Hematopoietic multipotent progenitor cell treated with erythropoietin and hydrocortisone succinate and interleukin-3 and kit ligand, for 4 days (in vitro differentiated cells): ENCODE measurements around the gene DGKA.
A peak's percentile ranks its signal among the peaks of the same experiment; 100 is the strongest.
"Not testable (repeated sequence)": the region's sequence is repeated elsewhere in the genome, so short reads cannot be mapped to it uniquely, and the experiment has no call there.

Source experiments
- DNase-seq: peaks from one replicate; pipeline ENCODE4 v3.0.0-alpha.2; 2015

DGKA gene

GRCh38 chr12:55969356-55969755 lies 38.4 kb downstream of the DGKA start:
- DNase-seq = no peak

- DNase-seq = no peak
These were observed 39.8 kb downstream of the DGKA start for GRCh38 chr12:55970775-55971174.

GRCh38 chr12:55972042-55972441 lies 41.1 kb downstream of the DGKA start:
- DNase-seq = peak; percentile 57

GRCh38 chr12:55972456-55972855 lies 41.5 kb downstream of the DGKA start:
- DNase-seq = peak; percentile 19

GRCh38 chr12:55972911-55973598 lies 42.1 kb downstream of the DGKA start:
- peak; percentile 52 for DNase-seq

GRCh38 chr12:55973599-55974307 lies 42.8 kb downstream of the DGKA start, which contains the start of gene RAB5B:
TSS of gene RAB5B (plus strand) at chr12:55974078. CDS start at chr12:55986961, 12,883 bp downstream.
- peak; percentile 100 for DNase-seq

- peak; percentile 71 for DNase-seq
These were observed 43.4 kb downstream of the DGKA start for GRCh38 chr12:55974308-55974730.

GRCh38 chr12:55978393-55978792 lies 47.4 kb downstream of the DGKA start:
- no peak for DNase-seq

- DNase-seq = no peak
These were observed 48.1 kb downstream of the DGKA start for GRCh38 chr12:55979069-55979468.

- not testable (repeated sequence) for DNase-seq
These were observed 50.9 kb downstream of the DGKA start for GRCh38 chr12:55981882-55982281.

- DNase-seq = peak; percentile 59
These were observed 51.5 kb downstream of the DGKA start for GRCh38 chr12:55982319-55982936.

- peak; percentile 81 for DNase-seq
These were observed 52.4 kb downstream of the DGKA start for GRCh38 chr12:55983232-55983842.

- DNase-seq = no peak
These were observed 53.9 kb downstream of the DGKA start for GRCh38 chr12:55984861-55985260.

GRCh38 chr12:55985341-55985740 lies 54.4 kb downstream of the DGKA start:
- DNase-seq = no peak

- not testable (repeated sequence) for DNase-seq
These were observed 55.0 kb downstream of the DGKA start for GRCh38 chr12:55985976-55986375.

- DNase-seq = no peak
These were observed 60.1 kb downstream of the DGKA start for GRCh38 chr12:55991110-55991509.

- DNase-seq = no peak
These were observed 62.4 kb downstream of the DGKA start for GRCh38 chr12:55993230-55993853.

- DNase-seq = no peak
These were observed 64.4 kb downstream of the DGKA start for GRCh38 chr12:55995366-55995765.

GRCh38 chr12:55996201-55996714 lies 65.3 kb downstream of the DGKA start:
- peak; percentile 89 for DNase-seq

- peak; percentile 99 for DNase-seq
These were observed 66.0 kb downstream of the DGKA start, which contains the start of gene SUOX for GRCh38 chr12:55996715-55997534. TSS of gene SUOX (plus strand) at chr12:55997276. CDS start at chr12:56002222, 4,946 bp downstream.

- DNase-seq = no peak
These were observed 66.5 kb downstream of the DGKA start for GRCh38 chr12:55997535-55997859.

- DNase-seq = peak; percentile 66
These were observed 68.6 kb downstream of the DGKA start for GRCh38 chr12:55999522-55999921.
